HG03457 (cell line): ENCODE data around the gene ACTN1.
"Not testable (repeated sequence)": the region's sequence is repeated elsewhere in the genome, so short reads cannot be mapped to it uniquely, and the experiment has no call there.

Experiments
- ATAC-seq: cut with Tn5 transposase; IDR thresholded peaks from one replicate; pipeline ENCODE4 v1.9.1; 2021; ENCODE audit warnings: moderate number of reproducible peaks; ENCODE audit not compliant: unreplicated experiment

The ACTN1 gene

DNA sequence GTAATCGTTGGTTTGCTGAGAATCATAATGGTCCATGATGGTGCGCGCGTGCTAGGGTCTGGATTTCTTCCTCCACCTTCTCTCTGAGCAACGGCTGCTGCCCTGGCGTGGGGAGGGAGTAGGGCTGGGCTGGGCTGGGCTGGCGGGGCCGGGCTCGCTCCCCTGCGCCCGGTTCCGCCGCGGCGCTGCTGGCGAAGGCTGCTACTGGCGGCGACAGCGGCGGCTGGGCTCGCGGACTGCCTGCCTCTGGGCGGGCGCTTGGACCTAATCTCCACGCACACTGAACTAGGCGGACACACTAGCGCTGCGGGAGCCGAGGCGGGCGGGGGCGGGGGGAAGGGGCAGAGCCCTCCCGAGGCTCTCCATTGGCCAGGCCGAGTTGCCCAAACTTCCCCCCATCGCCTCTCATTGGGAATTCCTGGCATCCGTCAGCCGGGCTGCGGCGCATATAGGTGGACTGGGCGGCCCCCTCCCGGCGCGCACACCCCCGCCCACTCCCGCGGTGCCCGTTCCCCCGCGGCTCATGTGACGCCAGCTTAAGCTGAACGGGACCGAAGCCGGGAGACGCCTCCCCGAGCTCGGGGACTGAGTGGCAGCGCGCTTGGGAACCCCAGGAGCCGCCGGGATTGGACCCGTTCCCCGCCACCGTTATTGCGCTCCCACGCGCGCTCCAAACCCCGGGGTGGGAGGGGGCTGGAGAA is at the start of gene ACTN1:
ACTN1 (minus strand) TSS at position 282 of the 701 bp plus-strand sequence; CDS start at position 36, 246 bp downstream.
- peak; percentile 45 for ATAC-seq

DNA sequence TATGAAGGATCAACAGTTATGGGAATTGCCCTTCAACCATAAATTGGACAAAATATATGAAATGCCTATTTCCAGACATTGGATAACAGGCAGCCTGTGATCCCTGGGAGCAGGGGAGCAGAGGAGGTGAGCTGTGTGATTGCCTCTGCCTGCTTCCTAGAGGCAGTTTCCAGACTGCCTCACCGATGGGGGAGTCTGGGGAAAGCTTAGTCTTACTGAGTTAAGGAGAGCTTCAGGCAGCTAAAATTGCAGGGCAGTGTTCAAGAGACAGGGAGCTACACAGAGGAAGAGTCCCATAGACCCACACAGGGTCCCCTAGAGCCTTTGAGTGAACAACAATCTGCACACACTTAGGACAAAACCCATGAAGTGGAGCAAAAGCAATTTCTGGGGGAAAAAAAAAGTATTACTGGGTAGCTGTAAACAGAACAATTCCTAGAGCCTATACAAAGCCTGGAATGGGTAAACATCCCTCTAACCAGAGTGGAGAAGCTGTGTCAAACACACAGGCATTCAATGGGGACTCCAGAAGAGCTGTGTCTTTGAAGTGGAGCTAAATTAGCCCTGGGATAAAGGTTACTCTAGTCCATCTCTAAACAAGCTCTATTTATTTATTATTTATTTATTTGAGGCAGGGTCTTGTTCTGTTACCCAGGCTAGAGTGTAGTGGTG is 48.3 kb upstream of the ACTN1 start:
- no peak for ATAC-seq

DNA sequence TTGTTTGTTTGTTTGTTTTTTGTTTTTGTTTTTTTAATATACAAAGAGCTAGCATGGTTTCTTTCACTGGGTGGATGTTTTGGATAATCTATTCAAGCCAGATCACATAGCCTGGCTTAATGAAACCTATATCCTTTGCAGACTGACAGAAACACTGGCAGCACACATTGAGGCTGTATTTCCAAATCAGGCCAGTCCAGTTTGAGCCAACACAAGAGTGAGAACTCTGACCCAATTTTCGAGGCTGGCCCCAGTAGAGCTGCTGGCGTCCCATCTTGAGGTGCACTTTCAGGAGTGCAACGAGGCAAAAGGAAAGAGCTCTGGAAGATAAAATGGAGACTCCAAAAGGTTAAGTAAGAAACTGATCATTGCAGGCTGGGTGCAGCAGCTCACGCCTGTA is 43.9 kb upstream of the ACTN1 start:
- no peak for ATAC-seq

DNA sequence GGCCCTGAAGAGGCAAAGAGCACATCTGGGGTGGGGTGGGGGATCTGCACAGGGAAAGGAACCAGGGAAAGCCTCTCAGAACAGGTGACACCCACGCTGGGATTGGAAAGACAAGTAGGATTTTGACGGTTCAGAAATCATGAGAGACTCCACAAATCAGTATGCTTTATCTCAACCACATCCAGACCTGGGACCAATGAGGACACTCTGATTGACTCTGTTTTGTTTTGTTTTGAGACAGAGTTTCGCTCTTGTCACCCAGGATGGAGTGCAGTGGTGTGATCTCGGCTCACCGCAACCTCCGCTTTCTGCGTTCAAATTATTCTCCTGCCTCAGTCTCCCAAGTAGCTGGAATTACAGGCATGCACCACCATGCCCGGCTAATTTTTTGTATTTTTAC is 43.0 kb upstream of the ACTN1 start:
- ATAC-seq: not testable (repeated sequence)

DNA sequence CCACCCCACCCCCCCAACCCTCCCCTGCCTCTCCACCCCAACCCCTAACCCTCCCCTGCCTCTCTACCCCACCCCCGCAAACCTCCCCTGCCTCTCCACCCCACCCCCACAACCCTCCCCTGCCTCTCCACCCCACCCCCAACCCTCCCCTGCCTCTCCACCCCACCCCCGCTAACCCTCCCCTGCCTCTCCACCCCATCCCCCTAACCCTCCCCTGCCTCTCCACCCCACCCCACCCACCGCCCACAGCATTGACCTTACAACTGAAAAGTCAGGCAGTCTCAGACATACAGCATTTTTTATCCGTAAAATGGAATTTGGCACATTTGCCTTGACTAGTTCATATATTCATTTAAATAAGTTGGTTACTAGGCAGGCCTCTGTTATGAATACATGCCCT is 38.6 kb upstream of the ACTN1 start:
- ATAC-seq: no peak

DNA sequence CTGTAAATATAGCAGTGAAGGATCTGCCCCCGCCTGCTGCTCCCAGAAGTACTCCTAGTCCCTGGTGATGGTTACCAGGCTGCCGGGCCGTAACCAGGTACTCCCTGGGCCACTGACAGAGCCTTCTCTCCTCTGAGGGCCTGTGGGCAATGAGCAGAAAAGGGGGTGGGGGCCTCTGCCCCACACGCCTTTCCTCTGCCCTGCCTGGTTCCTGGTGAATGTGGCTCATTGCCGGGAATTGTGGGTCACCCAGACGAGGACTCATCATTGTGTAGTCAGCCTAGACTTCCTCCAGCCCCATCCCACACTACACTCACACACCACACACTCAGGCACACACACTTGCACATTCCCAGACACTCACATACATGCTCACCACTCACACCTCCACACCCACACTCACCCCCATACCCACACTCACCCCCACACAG is 35.7 kb upstream of the ACTN1 start:
- ATAC-seq: no peak

DNA sequence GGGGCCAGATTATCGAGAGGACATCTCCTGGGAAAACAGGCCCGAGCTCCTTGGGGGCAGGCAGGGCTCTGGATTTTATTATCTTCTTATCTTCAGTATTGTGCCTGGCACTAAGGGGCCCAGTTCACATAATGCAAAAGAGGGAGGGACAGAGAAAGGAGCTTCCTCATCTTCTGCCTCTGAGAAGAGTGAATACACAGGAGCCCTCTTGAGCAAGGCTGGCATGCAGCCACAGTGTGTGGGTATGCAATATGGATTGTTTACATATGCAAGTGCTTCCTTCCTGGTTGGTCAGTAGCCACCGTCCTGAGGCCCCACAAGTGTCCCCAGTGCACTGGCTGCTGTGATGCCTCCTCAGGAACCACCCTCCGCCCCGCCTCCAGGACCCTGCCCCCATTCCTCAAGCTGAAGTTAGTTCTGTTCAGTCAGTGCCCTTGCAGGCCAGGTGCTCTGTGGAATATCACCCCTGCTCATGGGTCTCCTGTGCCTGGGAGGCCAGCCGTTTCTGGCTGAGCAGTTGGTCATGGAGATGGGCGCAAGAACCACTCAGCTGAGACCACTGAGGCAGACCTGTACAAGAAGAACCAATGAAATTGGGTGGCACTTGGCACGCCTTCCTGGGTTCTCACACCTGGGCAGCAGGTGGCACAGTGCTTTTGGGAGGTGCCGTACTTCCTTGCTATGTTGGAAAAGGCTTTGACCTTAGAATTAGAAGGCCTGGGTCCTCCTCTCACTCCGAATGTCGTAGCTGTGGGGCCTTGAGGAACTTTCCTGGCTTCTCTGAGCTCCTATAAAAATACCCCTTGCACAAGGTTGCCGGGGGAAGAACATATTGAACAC is 35.1 kb upstream of the ACTN1 start:
- no peak for ATAC-seq

DNA sequence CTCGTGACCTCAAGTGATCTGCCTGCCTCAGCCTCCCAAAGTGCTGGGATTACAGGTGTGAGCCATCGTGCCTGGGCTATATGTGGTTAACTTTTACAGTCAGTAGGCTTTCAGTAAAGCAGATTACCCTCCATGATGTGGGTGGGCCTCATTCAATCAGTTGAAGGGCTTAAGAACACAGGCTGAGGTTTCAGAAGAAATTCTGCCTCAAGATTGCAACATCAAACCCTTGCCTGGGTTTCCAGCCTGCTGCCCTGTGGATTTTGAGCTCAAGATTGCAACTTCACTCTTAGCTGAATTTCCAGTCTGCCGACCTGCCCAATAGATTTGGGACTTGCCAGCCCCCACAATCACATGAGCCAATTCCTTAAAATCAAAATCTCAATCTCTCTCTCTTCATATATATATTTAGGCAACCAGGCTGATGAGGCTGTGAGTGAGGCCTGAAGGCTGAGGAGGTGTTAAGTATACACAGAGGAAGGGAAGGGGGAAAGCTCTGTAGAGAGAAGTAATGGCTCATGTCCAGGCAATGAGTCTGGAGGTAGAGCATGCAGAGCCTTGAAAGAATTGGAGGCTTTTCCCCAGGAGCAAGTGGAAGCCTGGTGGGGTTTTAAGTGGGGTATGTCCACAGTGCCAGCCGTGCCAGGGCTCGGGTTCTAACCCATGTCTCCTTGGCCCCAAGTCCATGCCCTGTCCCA is 33.3 kb upstream of the ACTN1 start:
- no peak for ATAC-seq

DNA sequence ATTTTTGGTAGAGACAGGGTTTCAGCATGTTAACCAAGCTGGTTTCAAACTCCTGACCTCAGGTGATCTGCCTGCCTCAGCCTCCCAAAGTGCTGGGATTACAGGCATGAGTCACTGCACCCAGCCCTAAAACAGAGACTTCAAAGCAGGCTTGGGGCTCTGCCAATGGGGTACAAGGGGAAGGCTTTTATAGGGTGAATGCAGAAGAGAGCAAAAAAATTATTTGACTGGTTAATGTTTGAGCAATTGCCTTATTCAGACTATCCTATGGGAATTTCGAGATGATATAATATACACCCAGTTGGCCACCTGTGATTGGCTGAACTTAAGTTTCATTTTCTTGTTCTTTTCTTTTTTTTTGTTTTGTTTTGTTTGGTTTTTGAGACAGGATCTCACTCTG is 31.5 kb upstream of the ACTN1 start:
- ATAC-seq: no peak

DNA sequence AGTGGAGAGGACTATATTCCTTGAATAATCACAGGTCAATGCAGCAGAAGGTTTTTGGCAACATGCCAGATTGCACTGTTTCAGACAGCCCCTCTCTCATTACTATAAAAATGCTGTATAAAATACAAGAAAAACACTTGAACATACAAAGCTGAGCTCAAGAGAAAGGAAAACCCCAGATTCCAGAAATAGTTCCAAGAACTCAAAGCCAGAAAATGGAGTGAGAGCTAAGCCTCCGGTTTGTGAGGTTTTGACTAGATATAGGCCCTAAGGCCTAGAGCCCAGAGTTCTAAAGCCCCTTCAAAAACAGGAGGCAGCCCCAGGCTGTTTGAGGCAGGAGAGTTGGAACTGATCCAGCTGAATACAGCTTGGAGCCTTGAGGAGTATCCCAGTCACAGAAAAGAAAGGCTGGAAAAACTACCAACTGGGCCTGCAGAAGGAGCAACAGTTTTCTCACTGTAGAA is 29.4 kb upstream of the ACTN1 start:
- ATAC-seq: no peak

DNA sequence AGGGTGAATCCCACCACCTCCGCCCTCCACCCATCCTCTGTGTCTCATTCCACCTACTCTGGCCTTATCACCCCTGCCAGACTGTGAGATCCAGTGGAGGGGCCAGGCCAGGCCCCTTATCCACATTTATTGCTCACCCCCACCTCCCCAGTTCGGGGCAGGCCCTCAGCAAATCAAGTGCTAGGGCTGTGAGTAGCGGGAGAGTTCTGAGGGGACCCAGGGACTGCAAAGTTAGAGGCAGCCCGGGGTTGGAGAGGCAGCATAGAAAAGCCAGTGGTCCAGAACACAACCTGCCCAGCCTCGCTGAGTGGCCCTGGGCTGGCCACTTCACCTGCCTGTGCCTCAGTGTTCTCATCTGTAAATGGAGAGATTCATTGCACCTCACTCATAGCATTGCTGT is 27.2 kb upstream of the ACTN1 start:
- ATAC-seq: no peak

DNA sequence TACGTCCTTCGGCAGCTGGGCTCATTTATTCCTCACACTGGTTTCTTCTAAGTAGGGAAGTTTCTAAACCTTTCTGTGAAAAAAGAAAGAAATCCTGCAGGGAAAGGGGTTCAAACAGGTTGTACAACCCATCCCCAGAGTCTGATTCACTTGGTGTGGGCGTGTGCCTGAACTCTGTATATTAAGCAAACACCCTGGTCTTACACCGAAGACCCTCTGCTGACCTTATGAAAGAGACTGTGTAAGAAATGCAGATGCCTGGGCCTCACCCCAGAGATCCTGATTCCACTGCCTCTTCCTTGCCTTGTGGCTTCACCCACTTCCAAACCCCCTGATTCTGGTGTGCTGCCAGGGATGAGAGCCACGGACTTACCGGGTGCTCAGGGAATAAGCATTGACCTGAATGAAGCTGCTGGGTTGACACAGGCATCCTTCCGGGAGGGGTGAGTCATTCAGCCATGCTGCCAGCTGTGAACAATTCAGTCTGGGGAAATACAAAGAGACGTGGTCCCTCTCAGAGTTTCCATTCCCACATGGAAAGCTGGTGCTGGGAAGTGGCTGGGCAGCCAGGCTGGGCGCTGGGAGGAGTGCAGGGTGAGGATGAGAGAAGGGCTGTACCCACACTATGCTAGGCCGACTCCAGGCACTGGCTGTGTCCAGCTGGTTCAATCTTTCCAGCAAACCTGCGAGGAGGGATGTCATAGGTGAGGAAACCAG is 26.5 kb upstream of the ACTN1 start:
- no peak for ATAC-seq

DNA sequence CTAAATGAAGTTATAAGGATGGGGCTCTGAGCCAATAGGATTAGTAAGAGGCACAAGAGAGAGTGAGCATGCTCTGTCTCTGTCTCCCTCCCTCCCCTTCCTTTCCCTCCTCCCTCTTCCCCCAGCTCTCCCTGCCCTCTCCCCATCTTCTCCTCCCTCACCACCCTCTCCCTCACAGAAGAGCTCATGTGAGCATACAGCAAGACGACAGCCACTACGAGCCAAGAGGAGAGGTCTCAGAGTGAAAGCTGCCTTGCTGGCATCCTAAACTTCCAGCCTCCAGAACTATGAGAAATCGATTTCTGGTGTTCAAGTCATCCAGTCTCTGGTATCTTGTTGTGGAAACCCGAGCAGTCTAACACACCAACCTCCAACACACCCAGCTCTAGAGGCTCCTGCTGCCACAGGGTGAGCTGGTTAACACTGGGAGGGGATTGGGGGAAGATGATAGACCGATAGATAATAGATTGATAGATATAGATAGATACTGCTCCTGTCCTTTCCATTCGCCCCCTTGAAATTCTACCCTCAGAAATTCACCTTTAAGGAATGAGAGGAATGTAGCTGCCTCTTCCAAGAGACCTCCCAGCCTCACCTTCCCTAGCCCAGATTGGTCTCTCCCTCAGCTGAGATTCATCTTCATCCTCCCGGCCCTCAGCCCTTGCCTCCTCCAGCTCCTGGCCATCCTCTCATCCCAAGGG is 25.8 kb upstream of the ACTN1 start:
- ATAC-seq: no peak

DNA sequence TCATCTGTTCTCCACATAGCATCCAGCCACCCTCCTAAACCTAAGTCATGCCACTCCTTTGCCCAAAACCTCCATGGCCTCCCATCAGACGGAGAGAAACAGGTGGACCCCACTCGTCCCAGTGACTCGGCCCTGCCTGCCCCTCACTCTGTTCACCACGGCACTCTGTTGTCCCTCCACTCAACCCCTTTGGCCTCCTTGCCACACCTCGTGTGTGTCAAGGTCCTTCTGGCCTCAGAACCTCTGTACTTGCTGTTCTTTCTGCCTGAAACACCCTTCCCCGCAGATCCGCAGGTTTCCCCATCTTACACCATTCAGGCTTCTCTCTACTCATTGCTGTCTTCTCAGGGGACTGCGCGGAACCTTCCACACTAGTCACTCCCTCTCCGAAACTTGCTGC is 24.5 kb upstream of the ACTN1 start:
- ATAC-seq: no peak

DNA sequence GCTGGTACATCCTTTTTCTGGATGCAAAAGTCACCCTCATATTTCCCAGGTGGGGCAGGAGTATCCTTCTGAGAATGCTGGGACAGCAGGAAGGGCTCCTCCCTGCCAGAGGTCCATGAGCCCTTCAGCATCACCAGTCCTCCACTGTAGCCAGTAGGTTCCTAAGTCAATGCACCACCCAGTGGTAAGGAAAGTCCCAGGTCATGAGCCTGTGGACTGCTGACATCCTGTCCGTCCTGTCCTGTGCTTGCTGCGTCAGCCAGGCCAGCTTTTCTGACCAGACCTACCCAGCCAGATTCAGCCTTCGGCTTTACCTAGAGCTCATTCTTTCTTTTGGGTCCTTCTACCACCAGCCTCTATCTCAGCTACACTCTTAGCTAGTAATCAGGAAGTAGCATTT is 23.0 kb upstream of the ACTN1 start:
- ATAC-seq: no peak

DNA sequence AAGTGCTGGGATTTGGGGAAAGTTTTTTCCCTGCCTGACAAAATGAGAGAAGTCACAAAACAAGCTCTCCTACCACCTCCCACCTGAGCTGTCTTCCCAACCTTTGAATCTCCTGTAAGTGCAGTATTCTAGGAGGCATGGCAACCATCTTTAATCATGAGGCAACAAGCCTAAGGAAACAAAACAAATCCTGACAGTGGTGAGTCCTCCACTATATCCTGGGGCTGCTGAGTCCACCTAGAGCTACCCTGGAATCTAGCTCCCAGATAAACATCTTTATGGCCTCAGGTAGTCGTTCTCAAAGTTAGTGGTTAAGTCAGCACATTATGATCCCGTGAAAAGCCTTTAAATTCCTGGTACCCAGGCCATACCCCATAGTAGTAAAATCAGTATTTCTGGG is 22.3 kb upstream of the ACTN1 start:
- ATAC-seq: no peak

DNA sequence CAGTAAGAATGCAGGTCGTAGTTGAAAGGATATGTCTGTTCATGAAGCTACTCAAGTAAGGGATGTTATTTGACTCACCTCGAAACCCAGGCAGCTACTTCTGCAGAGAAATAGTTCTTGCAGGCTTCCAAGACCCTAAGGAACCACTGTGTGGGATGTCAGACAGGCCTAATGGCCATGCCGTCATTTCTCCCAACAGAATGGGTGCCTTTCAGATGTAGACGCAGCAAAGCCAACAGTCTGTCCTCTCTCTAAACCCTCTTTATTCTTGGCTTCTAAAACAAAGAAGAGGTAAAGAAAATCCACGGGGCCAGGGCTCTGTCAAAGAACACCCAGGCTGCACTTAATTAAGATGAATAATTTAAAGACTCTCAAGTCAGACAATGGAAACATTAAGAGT is 19.0 kb upstream of the ACTN1 start:
- ATAC-seq: no peak

DNA sequence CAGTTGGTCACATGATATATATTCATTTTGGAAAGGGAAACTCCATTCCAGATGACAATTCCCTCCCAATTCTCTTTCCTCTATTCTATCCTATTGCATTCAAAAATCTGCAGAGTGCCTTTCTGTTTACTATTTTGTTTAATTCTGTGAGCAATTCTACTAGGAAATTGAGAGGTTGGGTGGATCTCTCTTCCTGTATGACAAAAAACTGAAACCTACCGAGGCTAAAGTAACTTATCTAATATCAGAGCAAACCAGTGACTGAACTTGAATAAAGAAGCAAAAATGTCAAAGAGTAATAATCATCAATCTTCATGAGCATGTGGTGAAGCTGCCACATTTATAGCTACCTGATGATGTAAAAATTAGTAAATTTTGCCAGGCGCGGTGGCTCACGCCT is 16.6 kb upstream of the ACTN1 start:
- no peak for ATAC-seq

DNA sequence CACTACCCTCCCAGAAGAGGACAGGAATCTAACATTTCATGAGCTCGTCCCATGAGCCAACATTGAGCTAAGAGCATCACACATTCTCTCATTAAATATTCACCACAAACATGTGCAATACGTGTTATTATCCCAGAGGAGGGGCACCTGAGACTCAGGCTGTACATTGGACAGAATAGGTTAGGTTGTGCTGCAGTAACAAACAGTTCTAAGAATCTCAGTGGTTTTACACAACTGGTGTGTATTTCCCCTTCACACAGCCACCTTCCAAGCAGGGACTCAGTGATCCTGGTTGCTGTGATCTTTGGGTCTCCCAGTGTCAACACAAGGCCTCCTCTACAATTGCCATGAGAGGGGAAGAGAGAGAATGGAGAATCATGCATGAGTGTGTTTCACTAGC is 15.0 kb upstream of the ACTN1 start:
- no peak for ATAC-seq

DNA sequence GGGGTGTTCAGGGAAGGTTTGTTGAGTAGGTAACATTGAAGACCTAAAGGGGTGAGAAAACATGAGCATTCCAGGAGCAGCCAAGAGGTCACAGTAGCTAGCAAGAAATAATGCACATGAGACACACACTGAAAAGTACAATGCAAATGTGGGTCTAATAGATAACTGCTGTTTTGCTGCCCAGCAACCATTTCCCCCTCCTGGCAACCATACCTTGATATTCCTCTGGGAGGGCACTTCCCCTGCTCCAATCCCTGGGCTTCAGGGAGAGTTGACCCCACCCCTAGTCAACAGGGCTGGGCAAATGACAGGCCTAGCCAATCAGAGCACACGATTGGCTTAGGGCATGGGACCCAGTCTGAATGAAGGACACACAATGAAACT is 8.5 kb upstream of the ACTN1 start:
- no peak for ATAC-seq
